H1 (cell line): ENCODE results near the gene STK16. TPM values are rescaled to one million over a fixed set of nuclear protein-coding genes. Genes with fewer than 3 reads are reported as not detected.

Experiments
- CTCF ChIA-PET: fragments of 300-600 bp; sonication (Branson Sonifier 250); formaldehyde crosslinking; loops from one replicate; lab custom pipeline; 2021; ENCODE audit not compliant: partially characterized antibody; lab: Charles Lee
- POLR2A ChIA-PET: fragments of 300-600 bp; sonication (Branson Sonifier 250); formaldehyde crosslinking; loops from one replicate; lab custom pipeline; 2021; ENCODE audit warnings: inconsistent platforms; ENCODE audit not compliant: partially characterized antibody; lab: Charles Lee
- DNase-seq, 2 experiments: peaks; one replicate each; pipeline versions ENCODE4 v3.0.0 to v3.0.0-alpha.2; 2010 to 2022; ENCODE audit warnings: low spot score in 2 of 2, low read depth in 1 of 2, mixed read lengths in 1 of 2
- FAIRE-seq: peaks from 2 replicates; lab custom pipeline; 2011; peaks lifted over from hg19 to GRCh38; lab: Jason Lieb, UNC
- H2AFZ ChIP-seq: 2 replicates; pipeline ENCODE4 v1.8.1; 2012; ENCODE audit warnings: low read length, inconsistent platforms
- H2AK5ac ChIP-seq: 2 replicates; pipeline ENCODE4 v1.6.1; 2013; ENCODE audit warnings: low read depth, low read length
- H2BK120ac ChIP-seq: replicated peaks from 2 replicates; pipeline ENCODE3; 2013; ENCODE audit warnings: low read depth, low read length, inconsistent platforms
- H2BK12ac ChIP-seq: 2 replicates; pipeline ENCODE4 v1.6.1; 2013; ENCODE audit warnings: low read depth, low read length
- H2BK15ac ChIP-seq: 2 replicates; pipeline ENCODE4 v1.6.1; 2013; ENCODE audit warnings: low read length
- H2BK20ac ChIP-seq: 2 replicates; pipeline ENCODE4 v1.6.1; 2013; ENCODE audit warnings: low read length
- H2BK5ac ChIP-seq: 2 replicates; pipeline ENCODE4 v1.6.1; 2013; ENCODE audit warnings: low read depth, low read length
- H3K14ac ChIP-seq: 2 replicates; pipeline ENCODE4 v1.6.1; 2013; ENCODE audit warnings: inconsistent platforms; ENCODE audit not compliant: insufficient read length
- H3K18ac ChIP-seq: 2 replicates; pipeline ENCODE4 v1.6.1; 2013; ENCODE audit warnings: low read length; ENCODE audit errors: extremely low read depth
- H3K23ac ChIP-seq: 2 replicates; pipeline ENCODE4 v1.6.1; 2013; ENCODE audit warnings: inconsistent platforms; ENCODE audit not compliant: insufficient read length
- H3K23me2 ChIP-seq: 2 replicates; pipeline ENCODE4 v1.6.1; 2013; ENCODE audit warnings: low read depth, low read length
- H3K27ac ChIP-seq: 2 replicates; pipeline ENCODE4 v1.6.1; 2011; ENCODE audit warnings: low read depth, low read length, inconsistent platforms
- H3K27me3 ChIP-seq, 4 experiments: replicated peaks in 1 of 4; 1 replicate in 1 of 4; 2 replicates in 3 of 4; pipeline versions ENCODE4 v1.6.1 to v1.8.1; 2011 to 2013; ENCODE audit warnings: low read length in 3 of 4, mild to moderate bottlenecking in 3 of 4, inconsistent platforms in 2 of 4, mixed read lengths in 2 of 4, moderate library complexity in 1 of 4; ENCODE audit not compliant: control insufficient read depth in 3 of 4, insufficient read depth in 3 of 4; ENCODE audit errors: extremely low read depth in 1 of 4
- H3K36me3 ChIP-seq, 4 experiments: 2 replicates each; pipeline versions ENCODE4 v1.6.1 to v1.8.1; 2011 to 2013; ENCODE audit warnings: mild to moderate bottlenecking in 4 of 4, low read length in 3 of 4, moderate library complexity in 2 of 4, control low read depth in 1 of 4, inconsistent platforms in 1 of 4; ENCODE audit not compliant: insufficient read depth in 4 of 4, control insufficient read depth in 2 of 4
- H3K4ac ChIP-seq: replicated peaks from 2 replicates; pipeline ENCODE3; 2013; ENCODE audit warnings: low read length, low read depth, mixed read lengths, inconsistent platforms; ENCODE audit not compliant: insufficient read length
- H3K4me1 ChIP-seq, 4 experiments: replicated peaks in 1 of 4; 1 replicate in 1 of 4; 2 replicates in 3 of 4; pipeline versions ENCODE4 v1.6.1 to v1.8.1; 2011 to 2013; ENCODE audit warnings: low read length in 3 of 4, inconsistent platforms in 2 of 4, mixed read lengths in 1 of 4; ENCODE audit not compliant: insufficient read depth in 4 of 4, control insufficient read depth in 3 of 4
- H3K4me2 ChIP-seq, 2 experiments: 2 replicates each; pipeline versions ENCODE4 v1.6.1 to v1.8.1; 2011 to 2013; ENCODE audit warnings: low read depth in 2 of 2, low read length in 2 of 2, control low read depth in 1 of 2, inconsistent platforms in 1 of 2, mild to moderate bottlenecking in 1 of 2; ENCODE audit not compliant: insufficient read depth in 1 of 2
- H3K4me3 ChIP-seq, 4 experiments: fragments of 200-600, 300-600 bp in 1 of 4; sonication (generic), shearing (Covaris generic), sonication (Bioruptor Twin) in 1 of 4; 2 replicates each; pipeline versions ENCODE4 v1.5.1 to v1.8.1; 2011 to 2016; ENCODE audit warnings: low read length in 4 of 4, low read depth in 3 of 4, control low read depth in 2 of 4, inconsistent platforms in 2 of 4, mild to moderate bottlenecking in 2 of 4, mixed read lengths in 1 of 4, moderate library complexity in 1 of 4; ENCODE audit not compliant: insufficient read depth in 2 of 4; ENCODE audit errors: extremely low read depth in 1 of 4
- H3K56ac ChIP-seq: replicated peaks from 2 replicates; pipeline ENCODE3; 2013; ENCODE audit warnings: low read depth, mild to moderate bottlenecking, mixed read lengths, low read length, inconsistent platforms; ENCODE audit not compliant: insufficient read length
- H3K79me1 ChIP-seq: 2 replicates; pipeline ENCODE4 v1.6.1; 2013; ENCODE audit warnings: low read depth, low read length, control low read depth
- H3K79me2 ChIP-seq, 2 experiments: 2 replicates each; pipeline versions ENCODE4 v1.6.1 to v1.8.1; 2012 to 2013; ENCODE audit warnings: low read length in 2 of 2, mild to moderate bottlenecking in 2 of 2, inconsistent platforms in 1 of 2; ENCODE audit not compliant: insufficient read depth in 2 of 2, control insufficient read depth in 1 of 2
- H3K9ac ChIP-seq, 4 experiments: replicated peaks in 1 of 4; 1 replicate in 1 of 4; 2 replicates in 3 of 4; pipeline versions ENCODE4 v1.6.1 to v1.8.1; 2011 to 2013; ENCODE audit warnings: low read depth in 3 of 4, low read length in 3 of 4, control low read depth in 2 of 4, mild to moderate bottlenecking in 2 of 4, moderate library complexity in 2 of 4, inconsistent platforms in 1 of 4; ENCODE audit errors: extremely low read depth in 1 of 4
- H3K9me3 ChIP-seq, 2 experiments: 2 replicates each; pipeline versions ENCODE4 v1.6.1 to v1.8.1; 2012 to 2013; ENCODE audit warnings: mild to moderate bottlenecking in 2 of 2, moderate library complexity in 2 of 2, control low read depth in 1 of 2, inconsistent platforms in 1 of 2, low read depth in 1 of 2, low read length in 1 of 2, mixed read lengths in 1 of 2; ENCODE audit not compliant: insufficient read depth in 2 of 2
- H4K20me1 ChIP-seq, 2 experiments: replicated peaks in 1 of 2; 2 replicates each; pipeline versions ENCODE3 to v1.8.1; 2011 to 2013; ENCODE audit warnings: inconsistent platforms in 2 of 2, low read length in 2 of 2, mild to moderate bottlenecking in 1 of 2; ENCODE audit not compliant: insufficient read depth in 2 of 2, control insufficient read depth in 1 of 2
- H4K5ac ChIP-seq: 2 replicates; pipeline ENCODE4 v1.6.1; 2013; ENCODE audit warnings: low read length, low read depth, mixed read lengths, inconsistent platforms; ENCODE audit not compliant: insufficient read length
- H4K8ac ChIP-seq: 2 replicates; pipeline ENCODE4 v1.8.0; 2013; ENCODE audit warnings: mild to moderate bottlenecking, moderate library complexity, low read length, inconsistent platforms; ENCODE audit not compliant: insufficient read depth; ENCODE audit errors: extremely low read depth
- H4K91ac ChIP-seq: replicated peaks from 2 replicates; pipeline ENCODE3; 2013; ENCODE audit warnings: low read length, mixed read lengths, inconsistent platforms; ENCODE audit not compliant: insufficient read length
- CEBPB ChIP-seq: IDR thresholded peaks from 2 replicates; pipeline ENCODE4 v1.6.1; 2012; ENCODE audit warnings: low read depth, low read length
- EP300 ChIP-seq, 2 experiments: IDR thresholded peaks; 1 replicate in 1 of 2; 2 replicates in 1 of 2; pipeline ENCODE4 v1.6.1; 2011 to 2012; ENCODE audit warnings: low read depth in 2 of 2, low read length in 2 of 2, mild to moderate bottlenecking in 2 of 2, borderline replicate concordance in 1 of 2, inconsistent platforms in 1 of 2, moderate library complexity in 1 of 2
- GTF2F1 ChIP-seq: IDR thresholded peaks from 2 replicates; pipeline ENCODE4 v1.6.1; 2012; ENCODE audit warnings: low read depth, low read length, improper control_type of control experiment, borderline replicate concordance
- KDM4A ChIP-seq: IDR thresholded peaks from one replicate; pipeline ENCODE4 v1.7.1; 2012; ENCODE audit warnings: low read depth, mild to moderate bottlenecking, moderate library complexity, low read length, inconsistent platforms; ENCODE audit not compliant: severe bottlenecking
- MAFK ChIP-seq: IDR thresholded peaks from 2 replicates; pipeline ENCODE4 v1.6.1; 2012; ENCODE audit warnings: low read depth, mild to moderate bottlenecking, improper control_type of control experiment, low read length
- RNF2 ChIP-seq: fragments of 200-900, 300-1000 bp; sonication (generic); IDR thresholded peaks from 2 replicates; pipeline ENCODE4 v1.7.1; 2016; ENCODE audit warnings: borderline replicate concordance, low read depth, mild to moderate bottlenecking, antibody characterized with exemption, low read length; ENCODE audit not compliant: poor library complexity, severe bottlenecking; ENCODE audit errors: missing control alignments
- SP4 ChIP-seq: IDR thresholded peaks from 2 replicates; pipeline ENCODE4 v1.6.1; 2012; ENCODE audit warnings: low read length, inconsistent platforms
- SUZ12 ChIP-seq: fragments of 200-600 bp; sonication (generic); IDR thresholded peaks from 2 replicates; pipeline ENCODE4 v1.6.1; 2012; ENCODE audit warnings: mild to moderate bottlenecking, inconsistent platforms, low read length, moderate library complexity, mixed read lengths
- WGBS, 2 experiments: shearing (Covaris generic) in 1 of 2; methylation state at CpG; one replicate each; pipeline versions ENCODE4 v1.1.6 to v1.1.7; 2013 to 2015; ENCODE audit warnings: low lambda C conversion rate in 2 of 2, mixed read lengths in 2 of 2, inconsistent platforms in 1 of 2, low coverage in 1 of 2, missing lambda C conversion rate in 1 of 2; ENCODE audit not compliant: insufficient replicate concordance in 2 of 2, insufficient coverage in 1 of 2, insufficient read length in 1 of 2; ENCODE audit errors: extremely low coverage in 1 of 2, missing lambda C conversion rate in 1 of 2; 5-methylcytosine and 5-hydroxymethylcytosine counted together
- polyA plus RNA-seq, 7 experiments: library from polyadenylated mRNA; depleted of rRNA in 3 of 7; stranded (reverse) in 5 of 7; unstranded in 2 of 7; fragments of >200 nt in 5 of 7; fragments of 200-250 nt in 2 of 7; gene quantifications; 1 replicate in 5 of 7; 2 replicates in 1 of 7; 4 replicates in 1 of 7; pipeline versions ENCODE4 v1.2.1 to v1.2.3, GENCODE V29; 2011 to 2013; ENCODE audit warnings: missing spikeins in 2 of 7, mixed read lengths in 2 of 7
- total RNA-seq: library from RNA; stranded (reverse); fragmentation: NEBNext Ultra II Directional; extraction: Animal tissue kit (Norgen Biotek cat#: 25700); gene quantifications from 2 replicates; pipeline ENCODE4 v1.2.1, GENCODE V29; 2021
- TF ChIP-seq, protein P1 (sequence below): IDR thresholded peaks from 2 replicates; pipeline ENCODE4 v1.6.1; 2012; ENCODE audit warnings: inconsistent platforms

The STK16 gene
- total and polyA plus RNA-seq, 2 of the 8 experiments (the other 6 are each of a cell fraction or from before 2014, with no cell fraction given), result 21.3 to 51.4 TPM

DNA sequence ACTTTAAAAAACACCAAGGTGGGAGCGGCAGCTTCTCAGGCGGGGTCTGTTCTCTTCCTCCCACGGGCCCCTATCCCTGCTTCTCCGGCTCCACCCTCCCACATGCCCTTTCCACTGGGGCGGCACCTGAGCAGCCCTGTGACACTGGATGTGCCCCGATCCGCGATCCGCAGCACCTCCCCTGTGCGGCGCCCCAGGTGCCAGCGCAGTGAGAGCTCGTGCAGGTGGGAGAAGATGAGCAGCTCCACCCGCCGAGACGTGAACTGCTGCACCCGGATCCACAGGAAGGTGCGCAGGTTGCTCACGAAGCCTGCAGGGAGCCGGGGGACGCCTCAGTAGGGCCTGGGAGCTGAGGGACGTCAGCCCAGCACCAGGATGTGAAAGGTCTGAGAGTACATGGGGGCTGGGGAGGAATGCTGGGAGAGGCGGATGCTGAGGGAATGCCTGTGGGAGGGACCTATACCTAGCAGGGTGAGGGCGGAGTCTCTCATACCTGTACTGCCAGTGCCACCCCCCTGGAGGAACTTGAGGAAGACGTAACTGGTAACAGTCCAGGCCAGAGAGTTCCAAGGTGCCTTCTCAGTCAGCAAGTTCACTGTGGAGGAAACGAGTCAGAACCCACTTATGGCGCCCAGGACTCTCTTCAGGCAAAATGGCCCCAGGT lies 29.3 kb upstream of the STK16 start:
- H2BK20ac ChIP-seq, result no peak overlapping the region
- ChIA-PET CTCF (interaction anchor here (0.6 to 1.7 kb wide), 8 partner anchors 8 to 561 kb away, joined by 3 to 6 read pairs (median 4); no protein-coding TSS in a partner anchor), POLR2A (interaction anchor here (0.7 to 14.0 kb wide), 6 partner anchors 9 to 44 kb away, joined by 3 to 190 read pairs (median 32); partner anchors contain the start of genes ANKZF1, ATG9A, GLB1L and STK16)
- no peak overlapping the region for H4K8ac ChIP-seq
- H3K56ac ChIP-seq, result no peak overlapping the region
- H3K4me3 ChIP-seq, result no peak overlapping the region
- no peaks in the 10 kb centered on the region for H3K79me2 ChIP-seq
- TF ChIP-seq CEBPB, result no peak
- no peak for TF ChIP-seq SP4
- no peak for TF ChIP-seq SUZ12
- no peak for TF ChIP-seq KDM4A
- no peak for TF ChIP-seq MAFK
- TF ChIP-seq, protein P1, sequence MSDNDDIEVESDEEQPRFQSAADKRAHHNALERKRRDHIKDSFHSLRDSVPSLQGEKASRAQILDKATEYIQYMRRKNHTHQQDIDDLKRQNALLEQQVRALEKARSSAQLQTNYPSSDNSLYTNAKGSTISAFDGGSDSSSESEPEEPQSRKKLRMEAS, result no peak
- TF ChIP-seq RNF2, result no peak
- TF ChIP-seq EP300 (IDR thresholded peaks at IDR 0.05; ENCODE audit: borderline replicate concordance in 1 of 2, low read depth in 2 of 2, low read length in 2 of 2), result no peak
- no peak for TF ChIP-seq GTF2F1
- H3K9me3 ChIP-seq, result no peaks in the 10 kb centered on the region
- H3K18ac ChIP-seq, result no peak overlapping the region
- no peak overlapping the region for H3K4me2 ChIP-seq
- peaks cover 0 to 2% of the 10 kb centered on the region in 2 experiments for H4K20me1 ChIP-seq
- no peaks in the 10 kb centered on the region for H3K79me1 ChIP-seq
- H2BK15ac ChIP-seq, result no peak overlapping the region
- 0 out of 2 replicates have a peak overlapping the region, but pooled peaks have one; percentile 23 for H2BK12ac ChIP-seq
- no peak overlapping the region for H4K5ac ChIP-seq
- H2AFZ ChIP-seq, result no peak overlapping the region
- H3K4me1 ChIP-seq, result peaks cover 0 to 12% (median 6%) of the 10 kb centered on the region in 4 experiments; a peak in 3 of 7 replicates
- DNase-seq (no peak), FAIRE-seq (no peak)
- H4K91ac ChIP-seq, result no peak overlapping the region
- no peak overlapping the region for H3K27ac ChIP-seq
- H3K9ac ChIP-seq, result no peak overlapping the region
- 88% methylated on average over 14 of the region's 27 CpGs; no CpG with 5 or more reads in 1 of the 2 experiments for WGBS, 2 experiments
- H3K27me3 ChIP-seq, result no peaks in the 10 kb centered on the region; a peak in 1 of 7 replicates
- no peak overlapping the region for H2BK120ac ChIP-seq
- H2AK5ac ChIP-seq, result no peak overlapping the region
- H3K36me3 ChIP-seq, result peaks cover 14 to 44% (median 24%) of the 10 kb centered on the region in 4 experiments
- H3K23ac ChIP-seq, result no peak overlapping the region
- H3K23me2 ChIP-seq, result peaks cover 14% of the 10 kb centered on the region
- H2BK5ac ChIP-seq, result no peak overlapping the region
- H3K14ac ChIP-seq, result no peak overlapping the region
- no peak overlapping the region for H3K4ac ChIP-seq
